22Rv1 (cell line): ENCODE results near the gene HOXA3.
A peak's percentile ranks its signal among the peaks of the same experiment; 100 is the strongest.

ENCODE experiments used
- H3K27ac ChIP-seq: fragments of 450-650 bp; 2 replicates; pipeline ENCODE4 v1.5.1; 2017
- CTCF ChIP-seq: fragments of 450-650 bp; IDR thresholded peaks from 2 replicates; pipeline ENCODE4 v1.5.1; 2017; ENCODE audit warnings: mild to moderate bottlenecking
- ZFX ChIP-seq: fragments of 450-650 bp; IDR thresholded peaks from 2 replicates; pipeline ENCODE4 v1.6.1; 2017; ENCODE audit warnings: antibody characterized with exemption, borderline replicate concordance

Gene HOXA3

GRCh38 chr7:27132214-27132613, 20.2 kb downstream of the HOXA3 start:
- no peak for TF ChIP-seq CTCF
- no peak for TF ChIP-seq ZFX
- H3K27ac ChIP-seq, result no peak overlapping the region

DNA sequence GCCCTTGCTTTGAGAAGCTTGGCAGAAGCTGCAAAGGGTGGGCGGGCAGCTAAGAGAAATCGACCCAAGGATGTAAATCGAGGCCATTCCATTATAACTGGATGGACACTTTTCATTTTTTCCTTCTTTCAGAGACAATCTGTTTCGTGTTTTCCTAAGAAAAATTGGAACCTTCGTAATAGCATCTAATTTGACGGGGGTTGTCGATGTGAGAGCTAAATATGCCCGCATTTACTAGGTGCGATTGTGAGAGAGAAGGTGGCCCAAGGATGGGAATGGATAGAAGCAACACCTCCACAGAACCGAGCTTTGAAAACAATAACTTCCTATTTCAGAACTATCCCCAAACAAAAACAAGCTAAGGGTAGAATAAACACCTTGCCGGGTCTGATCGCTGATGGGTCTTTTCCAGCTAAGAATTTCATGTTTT, 21.0 kb downstream of the HOXA3 start:
- TF ChIP-seq CTCF (no peak), ZFX (no peak)
- H3K27ac ChIP-seq, result peak overlapping the region; percentile 63

- TF ChIP-seq CTCF (no peak), ZFX (no peak)
- peak within 1 kb of the TSS; percentile 63 for H3K27ac ChIP-seq
Measured at GRCh38 chr7:27130540-27131389, 21.6 kb downstream of the HOXA3 start, which contains the start of gene HOXA4. Gene HOXA4 (minus strand): TSS chr7:27130757. CDS start chr7:27130733, 24 bp downstream.

GRCh38 chr7:27129729-27130539, 22.4 kb downstream of the HOXA3 start:
- H3K27ac ChIP-seq, result peak overlapping the region; percentile 63
- no peak for TF ChIP-seq ZFX
- TF ChIP-seq CTCF, result peak; percentile 50

DNA sequence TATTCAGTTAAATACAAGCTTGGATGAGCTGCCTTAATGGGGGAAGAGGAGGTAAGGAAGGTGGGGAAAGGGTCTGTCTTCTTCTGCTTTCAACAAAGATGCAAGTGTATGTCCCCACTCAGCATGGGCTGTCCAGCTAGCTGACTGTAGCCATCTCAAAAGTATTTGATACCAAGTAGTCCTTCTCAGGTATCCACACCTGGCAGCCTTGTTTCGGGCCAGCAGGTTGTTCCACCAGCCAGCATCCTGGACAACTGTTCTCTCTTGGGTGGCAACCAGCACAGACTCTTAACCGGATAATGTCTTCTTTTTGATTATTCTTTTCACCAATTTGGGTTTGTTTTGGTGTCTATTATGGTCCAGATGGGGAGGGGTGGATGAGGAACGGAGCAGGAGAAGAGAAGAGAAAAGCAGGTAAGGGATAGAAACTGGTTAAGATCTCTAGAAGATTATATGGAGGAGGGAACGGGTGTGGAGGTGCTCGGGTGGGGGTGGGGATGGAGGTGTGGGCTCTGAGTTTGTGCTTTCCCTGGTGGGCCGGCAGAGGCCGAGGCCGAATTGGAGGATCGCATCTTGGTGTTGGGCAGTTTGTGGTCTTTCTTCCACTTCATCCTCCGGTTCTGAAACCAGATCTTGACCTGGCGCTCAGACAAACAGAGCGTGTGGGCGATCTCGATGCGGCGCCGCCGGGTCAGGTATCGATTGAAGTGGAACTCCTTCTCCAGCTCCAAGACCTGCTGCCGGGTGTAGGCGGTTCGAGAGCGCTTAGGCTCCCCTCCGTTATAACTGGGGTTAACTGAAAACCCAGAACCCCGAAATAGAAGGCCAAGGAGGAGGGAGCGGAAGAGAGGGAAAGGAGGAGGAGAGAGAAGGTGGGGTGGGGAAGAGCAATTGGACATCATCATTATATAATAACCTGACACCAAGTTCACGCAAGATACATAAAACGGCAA, 23.3 kb downstream of the HOXA3 start:
- H3K27ac ChIP-seq, result no peak overlapping the region
- TF ChIP-seq CTCF (no peak), ZFX (no peak)

GRCh38 chr7:27128034-27128433, 24.3 kb downstream of the HOXA3 start:
- H3K27ac ChIP-seq, result no peak overlapping the region
- TF ChIP-seq CTCF (no peak), ZFX (no peak)
